H9 (cell line): ENCODE data around the gene NPC1. TPM values are rescaled to one million over a fixed set of nuclear protein-coding genes. Genes with fewer than 3 reads are reported as not detected.

Experiments used
- DNase-seq: peaks from one replicate; pipeline ENCODE4 v3.0.0-alpha.2; 2017
- H2AFZ ChIP-seq: one replicate; pipeline ENCODE4 v1.6.1; 2013; ENCODE audit warnings: mild to moderate bottlenecking, low read length, control low read depth, moderate library complexity
- H2AK5ac ChIP-seq: 2 replicates; pipeline ENCODE4 v1.6.1; 2013; ENCODE audit warnings: low read length, control low read depth, mixed read lengths; ENCODE audit not compliant: insufficient read length
- H2BK120ac ChIP-seq: one replicate; pipeline ENCODE4 v1.6.1; 2013; ENCODE audit warnings: low read depth, mild to moderate bottlenecking, low read length, control low read depth, inconsistent platforms; ENCODE audit not compliant: poor library complexity, severe bottlenecking
- H2BK12ac ChIP-seq: 2 replicates; pipeline ENCODE4 v1.6.1; 2013; ENCODE audit warnings: low read length, control low read depth, mixed read lengths, low read depth; ENCODE audit not compliant: insufficient read length
- H2BK15ac ChIP-seq: 2 replicates; pipeline ENCODE4 v1.6.1; 2013; ENCODE audit warnings: low read depth, low read length, control low read depth
- H2BK20ac ChIP-seq: one replicate; pipeline ENCODE4 v1.6.1; 2013; ENCODE audit warnings: low read depth, mild to moderate bottlenecking, low read length, control low read depth, inconsistent platforms; ENCODE audit not compliant: poor library complexity, severe bottlenecking
- H2BK5ac ChIP-seq: 2 replicates; pipeline ENCODE4 v1.6.1; 2013; ENCODE audit warnings: low read length, control low read depth, mixed read lengths; ENCODE audit not compliant: insufficient read length
- H3K14ac ChIP-seq: 2 replicates; pipeline ENCODE4 v1.6.1; 2013; ENCODE audit warnings: low read length, control low read depth; ENCODE audit not compliant: insufficient read depth
- H3K18ac ChIP-seq: 2 replicates; pipeline ENCODE4 v1.6.1; 2013; ENCODE audit warnings: low read depth, mild to moderate bottlenecking, mixed read lengths, low read length, control low read depth; ENCODE audit not compliant: insufficient read length
- H3K23ac ChIP-seq: 2 replicates; pipeline ENCODE4 v1.6.1; 2013; ENCODE audit warnings: low read length, control low read depth, mixed read lengths, low read depth; ENCODE audit not compliant: insufficient read length
- H3K23me2 ChIP-seq: 2 replicates; pipeline ENCODE4 v1.6.1; 2013; ENCODE audit warnings: low read depth, mild to moderate bottlenecking, mixed read lengths, low read length, control low read depth; ENCODE audit not compliant: insufficient read length, poor library complexity, severe bottlenecking
- H3K27ac ChIP-seq: 2 replicates; pipeline ENCODE4 v1.5.1; 2013; ENCODE audit warnings: low read length, control low read depth, mixed read lengths, low read depth; ENCODE audit not compliant: insufficient read length
- H3K27me3 ChIP-seq: 2 replicates; pipeline ENCODE4 v1.6.1; 2013; ENCODE audit warnings: low read length, control low read depth, inconsistent platforms; ENCODE audit not compliant: insufficient read depth
- H3K4ac ChIP-seq: 2 replicates; pipeline ENCODE4 v1.6.1; 2013; ENCODE audit warnings: low read depth, mild to moderate bottlenecking, control low read depth, inconsistent platforms, low read length, moderate library complexity
- H3K4me1 ChIP-seq: 2 replicates; pipeline ENCODE4 v1.6.1; 2013; ENCODE audit warnings: low read length, control low read depth, inconsistent platforms; ENCODE audit not compliant: insufficient read depth
- H3K4me2 ChIP-seq: 2 replicates; pipeline ENCODE4 v1.6.1; 2013; ENCODE audit warnings: low read length, control low read depth, mixed read lengths; ENCODE audit not compliant: insufficient read length, insufficient read depth
- H3K56ac ChIP-seq: 2 replicates; pipeline ENCODE4 v1.6.1; 2013; ENCODE audit warnings: low read depth, mild to moderate bottlenecking, mixed read lengths, low read length, control low read depth; ENCODE audit not compliant: insufficient read length
- H3K79me1 ChIP-seq: 2 replicates; pipeline ENCODE4 v1.6.1; 2013; ENCODE audit warnings: low read depth, mild to moderate bottlenecking, moderate library complexity, low read length, control low read depth, inconsistent platforms; ENCODE audit not compliant: insufficient read depth, poor library complexity, severe bottlenecking
- H3K79me2 ChIP-seq: 2 replicates; pipeline ENCODE4 v1.6.1; 2013; ENCODE audit warnings: low read length, control low read depth, inconsistent platforms; ENCODE audit not compliant: insufficient read depth
- H3K9ac ChIP-seq: 2 replicates; pipeline ENCODE4 v1.6.1; 2013; ENCODE audit warnings: low read length, control low read depth, mixed read lengths; ENCODE audit not compliant: insufficient read length; ENCODE audit errors: extremely low read depth
- H3K9me3 ChIP-seq: one replicate; pipeline ENCODE4 v1.6.1; 2013; ENCODE audit warnings: low read depth, low read length, inconsistent platforms; ENCODE audit not compliant: control insufficient read depth
- H3T11ph ChIP-seq: one replicate; pipeline ENCODE4 v1.6.1; 2013; ENCODE audit warnings: mild to moderate bottlenecking, low read length, control low read depth, inconsistent platforms
- H4K20me1 ChIP-seq: one replicate; pipeline ENCODE4 v1.6.1; 2013; ENCODE audit not compliant: control insufficient read depth, insufficient read length, insufficient read depth
- H4K5ac ChIP-seq: 2 replicates; pipeline ENCODE4 v1.6.1; 2013; ENCODE audit warnings: low read depth, mild to moderate bottlenecking, mixed read lengths, low read length, control low read depth; ENCODE audit not compliant: insufficient read length
- H4K8ac ChIP-seq: replicated peaks from 2 replicates; pipeline ENCODE4 v1.6.1; 2013; ENCODE audit warnings: low read length, control low read depth, mixed read lengths, low read depth; ENCODE audit not compliant: insufficient read length
- H4K91ac ChIP-seq: 2 replicates; pipeline ENCODE4 v1.6.1; 2013; ENCODE audit warnings: low read depth, mild to moderate bottlenecking, moderate library complexity, mixed read lengths, low read length, control low read depth; ENCODE audit not compliant: insufficient read length
- H3K27ac Mint-ChIP-seq, 3 experiments: 2 replicates in 2 of 3; 3 replicates in 1 of 3; pipeline ENCODE4 v1.8.0; 2020 to 2021; ENCODE audit warnings: mixed read lengths in 3 of 3, mild to moderate bottlenecking in 1 of 3, moderate library complexity in 1 of 3
- H3K27me3 Mint-ChIP-seq: 2 replicates; pipeline ENCODE4 v1.8.0; 2021; ENCODE audit warnings: low read depth, mild to moderate bottlenecking, moderate library complexity, mixed read lengths
- H3K36me3 Mint-ChIP-seq, 3 experiments: 2 replicates in 2 of 3; 3 replicates in 1 of 3; pipeline ENCODE4 v1.8.0; 2020 to 2021; ENCODE audit warnings: low read depth in 3 of 3, mixed read lengths in 3 of 3; ENCODE audit not compliant: insufficient read depth in 1 of 3
- H3K4me1 Mint-ChIP-seq, 2 experiments: 2 replicates each; pipeline ENCODE4 v1.8.0; 2020; ENCODE audit warnings: mixed read lengths in 2 of 2
- H3K4me3 Mint-ChIP-seq, 2 experiments: 2 replicates in 1 of 2; 3 replicates in 1 of 2; pipeline ENCODE4 v1.8.0; 2020 to 2021; ENCODE audit warnings: mild to moderate bottlenecking in 2 of 2, mixed read lengths in 2 of 2, moderate library complexity in 1 of 2
- H3K9me3 Mint-ChIP-seq, 2 experiments: 2 replicates in 1 of 2; 3 replicates in 1 of 2; pipeline ENCODE4 v1.8.0; 2020; ENCODE audit warnings: mild to moderate bottlenecking in 2 of 2, mixed read lengths in 2 of 2, moderate library complexity in 1 of 2
- WGBS: extraction: QIAGEN DNeasy Blood & Tissue Kit; methylation state at CpG from one replicate; pipeline ENCODE4 v1.1.7; 2013; ENCODE audit warnings: missing lambda C conversion rate, low lambda C conversion rate, mixed read lengths; ENCODE audit not compliant: insufficient read length; ENCODE audit errors: extremely low coverage; 5-methylcytosine and 5-hydroxymethylcytosine counted together
- total RNA-seq: library from RNA; stranded (reverse); gene quantifications from 2 replicates; pipeline ENCODE4 v1.2.1, GENCODE V29; 2021
- TF ChIP-seq, protein P1 (sequence below): fragments of 200-600 bp; sonication (generic); conservative IDR thresholded peaks from 3 replicates; pipeline ENCODE4 v1.8.0; 2021; ENCODE audit warnings: antibody characterized with exemption, mild to moderate bottlenecking

The NPC1 gene
- total RNA-seq, 1 experiment from 2014 or later: 24.2 TPM

DNA sequence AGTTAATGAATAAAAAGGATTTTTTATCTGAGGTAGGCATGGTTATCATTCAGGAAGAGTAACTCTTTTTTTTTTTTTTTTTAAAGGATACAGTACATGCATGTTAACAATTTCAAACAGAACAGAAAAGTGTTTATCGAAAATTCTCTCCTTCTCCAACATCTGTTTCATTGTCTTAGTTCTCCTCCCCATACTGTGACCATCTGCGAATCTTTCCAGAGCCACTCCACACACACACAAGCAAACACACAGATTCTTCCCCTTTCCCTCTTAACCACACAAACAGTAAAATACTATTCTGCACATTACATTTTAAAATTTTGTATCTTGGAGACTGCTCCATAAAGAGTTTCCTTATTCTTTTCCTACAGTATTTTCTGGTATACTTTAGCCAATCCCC, 38.0 kb downstream of the NPC1 start:
- H3K14ac ChIP-seq: no peak overlapping the region
- no peak overlapping the region for H3K23ac ChIP-seq
- no peak overlapping the region for H2BK20ac ChIP-seq
- no peak overlapping the region for H2AFZ ChIP-seq
- no peak overlapping the region for H3K4me2 ChIP-seq
- no peak for DNase-seq
- Mint-ChIP-seq H3K4me3 (no peak overlapping the region), H3K27me3 (no peaks in the 10 kb centered on the region), H3K36me3 (peaks cover 27 to 80% (median 54%) of the 10 kb centered on the region in 3 experiments), H3K4me1 (no peaks in the 10 kb centered on the region), H3K27ac (no peak overlapping the region), H3K9me3 (no peaks in the 10 kb centered on the region)
- H3K9me3 ChIP-seq: no peaks in the 10 kb centered on the region
- H3T11ph ChIP-seq: no peak overlapping the region
- H2BK5ac ChIP-seq: no peak overlapping the region
- H3K27me3 ChIP-seq: no peaks in the 10 kb centered on the region
- no peaks in the 10 kb centered on the region for H4K20me1 ChIP-seq
- no peak overlapping the region for H2BK120ac ChIP-seq
- no peak overlapping the region for H4K8ac ChIP-seq
- H2BK12ac ChIP-seq: no peak overlapping the region
- TF ChIP-seq, protein P1, sequence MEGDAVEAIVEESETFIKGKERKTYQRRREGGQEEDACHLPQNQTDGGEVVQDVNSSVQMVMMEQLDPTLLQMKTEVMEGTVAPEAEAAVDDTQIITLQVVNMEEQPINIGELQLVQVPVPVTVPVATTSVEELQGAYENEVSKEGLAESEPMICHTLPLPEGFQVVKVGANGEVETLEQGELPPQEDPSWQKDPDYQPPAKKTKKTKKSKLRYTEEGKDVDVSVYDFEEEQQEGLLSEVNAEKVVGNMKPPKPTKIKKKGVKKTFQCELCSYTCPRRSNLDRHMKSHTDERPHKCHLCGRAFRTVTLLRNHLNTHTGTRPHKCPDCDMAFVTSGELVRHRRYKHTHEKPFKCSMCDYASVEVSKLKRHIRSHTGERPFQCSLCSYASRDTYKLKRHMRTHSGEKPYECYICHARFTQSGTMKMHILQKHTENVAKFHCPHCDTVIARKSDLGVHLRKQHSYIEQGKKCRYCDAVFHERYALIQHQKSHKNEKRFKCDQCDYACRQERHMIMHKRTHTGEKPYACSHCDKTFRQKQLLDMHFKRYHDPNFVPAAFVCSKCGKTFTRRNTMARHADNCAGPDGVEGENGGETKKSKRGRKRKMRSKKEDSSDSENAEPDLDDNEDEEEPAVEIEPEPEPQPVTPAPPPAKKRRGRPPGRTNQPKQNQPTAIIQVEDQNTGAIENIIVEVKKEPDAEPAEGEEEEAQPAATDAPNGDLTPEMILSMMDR: no peak
- no peak overlapping the region for H4K91ac ChIP-seq
- H3K18ac ChIP-seq: no peak overlapping the region
- H3K9ac ChIP-seq: no peak overlapping the region
- H3K23me2 ChIP-seq: no peaks in the 10 kb centered on the region
- H3K4ac ChIP-seq: no peak overlapping the region
- no peak overlapping the region for H3K56ac ChIP-seq
- no peak overlapping the region for H2BK15ac ChIP-seq
- no peaks in the 10 kb centered on the region for H3K4me1 ChIP-seq
- no peak overlapping the region for H4K5ac ChIP-seq
- H3K79me1 ChIP-seq: no peaks in the 10 kb centered on the region
- H3K79me2 ChIP-seq: no peaks in the 10 kb centered on the region
- no CpG with 5 or more reads among the region's 2 CpGs for WGBS
- H3K27ac ChIP-seq: no peak overlapping the region
- H2AK5ac ChIP-seq: no peak overlapping the region
